Neural progenitor cell (in vitro differentiated cells): ENCODE data around the gene HPSE2.

Experiments used
- EZH2 ChIP-seq: fragments of 200-600 bp; sonication (generic); IDR thresholded peaks from 2 replicates; pipeline ENCODE4 v1.6.1; 2017; ENCODE audit warnings: antibody characterized with exemption, mild to moderate bottlenecking, moderate library complexity
- EZH2phosphoT487 ChIP-seq: fragments of 200-600 bp; sonication (generic); IDR thresholded peaks from 2 replicates; pipeline ENCODE4 v1.6.1; 2017; ENCODE audit warnings: antibody characterized with exemption

- TF ChIP-seq EZH2phosphoT487 = no peak
- TF ChIP-seq EZH2 = no peak
Measured at GRCh38 chr10:98846787-98847186, 388.9 kb downstream of the HPSE2 start.
